Vagina (tissue), 2 donors: ENCODE data around the gene TRANK1.

ENCODE experiments used
- CTCF ChIP-seq, 3 experiments: fragments of 450-650 bp in 2 of 3; fragments of 200-600 bp in 1 of 3; sonication (generic) in 1 of 3; IDR thresholded peaks; one replicate each; pipeline ENCODE4 v1.5.1; 2017 to 2019; ENCODE audit warnings: antibody characterized with exemption in 3 of 3, mild to moderate bottlenecking in 2 of 3, moderate library complexity in 2 of 3
- POLR2A ChIP-seq, 2 donors: fragments of 450-650 bp; IDR thresholded peaks; one replicate each; pipeline ENCODE4 v1.6.1; 2017; ENCODE audit warnings: antibody characterized with exemption in 2 of 2, mild to moderate bottlenecking in 2 of 2, moderate library complexity in 2 of 2

- TF ChIP-seq CTCF (IDR thresholded peaks at IDR 0.05) = no peak
- no peak for TF ChIP-seq POLR2A (IDR thresholded peaks at IDR 0.05)
Measured at GRCh38 chr3:36909666-36910065, 35.2 kb downstream of the TRANK1 start.
